Measurements from ENCODE around the gene MMP20.

DNA sequence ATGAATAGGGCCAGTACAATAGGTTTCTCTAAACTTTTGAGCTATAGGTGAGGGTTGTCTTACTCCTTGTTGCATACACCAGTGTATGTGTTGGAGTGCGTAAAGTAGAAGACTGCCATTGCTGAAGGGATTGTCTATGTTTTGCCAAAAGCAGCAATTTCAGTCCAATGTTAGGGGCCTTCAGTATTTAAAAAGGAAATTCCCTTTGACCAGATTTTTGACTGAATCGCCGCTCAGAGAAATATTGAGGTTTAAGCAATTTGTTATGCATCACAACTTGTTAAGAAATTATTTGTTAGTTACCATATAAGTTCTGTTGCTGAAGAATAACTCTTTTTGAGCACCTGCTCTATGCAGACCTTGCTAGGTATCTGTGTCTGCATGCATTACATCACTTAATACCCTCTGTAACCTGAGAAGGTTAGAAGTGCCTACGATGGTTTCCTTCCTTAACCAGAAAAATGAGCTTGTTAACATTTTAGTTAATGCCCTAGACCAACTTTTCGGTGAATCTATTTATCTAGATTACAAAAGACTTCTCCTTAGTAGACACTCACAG, 33.9 kb downstream of the MMP20 start:
- no peak for TF ChIP-seq POLR2A (IDR thresholded peaks at IDR 0.05)
- TF ChIP-seq, protein P1, sequence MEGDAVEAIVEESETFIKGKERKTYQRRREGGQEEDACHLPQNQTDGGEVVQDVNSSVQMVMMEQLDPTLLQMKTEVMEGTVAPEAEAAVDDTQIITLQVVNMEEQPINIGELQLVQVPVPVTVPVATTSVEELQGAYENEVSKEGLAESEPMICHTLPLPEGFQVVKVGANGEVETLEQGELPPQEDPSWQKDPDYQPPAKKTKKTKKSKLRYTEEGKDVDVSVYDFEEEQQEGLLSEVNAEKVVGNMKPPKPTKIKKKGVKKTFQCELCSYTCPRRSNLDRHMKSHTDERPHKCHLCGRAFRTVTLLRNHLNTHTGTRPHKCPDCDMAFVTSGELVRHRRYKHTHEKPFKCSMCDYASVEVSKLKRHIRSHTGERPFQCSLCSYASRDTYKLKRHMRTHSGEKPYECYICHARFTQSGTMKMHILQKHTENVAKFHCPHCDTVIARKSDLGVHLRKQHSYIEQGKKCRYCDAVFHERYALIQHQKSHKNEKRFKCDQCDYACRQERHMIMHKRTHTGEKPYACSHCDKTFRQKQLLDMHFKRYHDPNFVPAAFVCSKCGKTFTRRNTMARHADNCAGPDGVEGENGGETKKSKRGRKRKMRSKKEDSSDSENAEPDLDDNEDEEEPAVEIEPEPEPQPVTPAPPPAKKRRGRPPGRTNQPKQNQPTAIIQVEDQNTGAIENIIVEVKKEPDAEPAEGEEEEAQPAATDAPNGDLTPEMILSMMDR (IDR thresholded peaks at IDR 0.05) = no peak

Data from heart left ventricle (tissue), 13 donors.